NT2/D1 (cell line): ENCODE measurements around the gene XPC.
"Not testable (repeated sequence)": the region's sequence is repeated elsewhere in the genome, so short reads cannot be mapped to it uniquely, and the experiment has no call there.

Source experiments
- DNase-seq: peaks from one replicate; pipeline ENCODE4 v3.0.0-alpha.2; 2011; ENCODE audit warnings: low read depth, low spot score
- H3K27me3 ChIP-seq: 2 replicates; pipeline ENCODE4 v1.6.0; 2011; ENCODE audit warnings: mild to moderate bottlenecking; ENCODE audit not compliant: insufficient read length, insufficient read depth
- H3K36me3 ChIP-seq: 2 replicates; pipeline ENCODE4 v1.6.1; 2011; ENCODE audit warnings: mild to moderate bottlenecking, low read length, mixed read lengths; ENCODE audit not compliant: insufficient read depth, insufficient read length
- H3K4me1 ChIP-seq: 2 replicates; pipeline ENCODE4 v1.5.1; 2011; ENCODE audit not compliant: insufficient read depth, insufficient read length
- H3K4me3 ChIP-seq: 2 replicates; pipeline ENCODE4 v1.5.1; 2011; ENCODE audit warnings: low read depth; ENCODE audit not compliant: insufficient read length
- H3K9ac ChIP-seq: 2 replicates; pipeline ENCODE4 v1.6.0; 2011; ENCODE audit warnings: low read depth; ENCODE audit not compliant: insufficient read length
- H3K9me3 ChIP-seq: 2 replicates; pipeline ENCODE4 v1.5.1; 2011; ENCODE audit warnings: mild to moderate bottlenecking, low read length; ENCODE audit not compliant: insufficient read depth
- SUZ12 ChIP-seq: IDR thresholded peaks from 2 replicates; pipeline ENCODE4 v1.6.1; 2011; ENCODE audit not compliant: insufficient read length, insufficient read depth; ENCODE audit errors: extremely low read depth
- YY1 ChIP-seq: IDR thresholded peaks from 2 replicates; pipeline ENCODE4 v1.6.1; 2011; ENCODE audit not compliant: insufficient read length, insufficient read depth
- ZNF274 ChIP-seq: IDR thresholded peaks from 2 replicates; pipeline ENCODE4 v1.6.1; 2011; ENCODE audit warnings: mild to moderate bottlenecking, low read depth, low read length

Gene XPC

GRCh38 chr3:14120111-14120920 is 58.1 kb downstream of the XPC start:
- H3K4me3 ChIP-seq = no peak overlapping the region
- no peak overlapping the region for H3K9ac ChIP-seq
- peaks cover 3% of the 10 kb centered on the region for H3K4me1 ChIP-seq
- H3K36me3 ChIP-seq = peaks cover 57% of the 10 kb centered on the region
- H3K9me3 ChIP-seq = peaks cover 43% of the 10 kb centered on the region
- H3K27me3 ChIP-seq = no peaks in the 10 kb centered on the region
- no peak for DNase-seq
- TF ChIP-seq ZNF274 (no peak), YY1 (no peak), SUZ12 (no peak)

DNA sequence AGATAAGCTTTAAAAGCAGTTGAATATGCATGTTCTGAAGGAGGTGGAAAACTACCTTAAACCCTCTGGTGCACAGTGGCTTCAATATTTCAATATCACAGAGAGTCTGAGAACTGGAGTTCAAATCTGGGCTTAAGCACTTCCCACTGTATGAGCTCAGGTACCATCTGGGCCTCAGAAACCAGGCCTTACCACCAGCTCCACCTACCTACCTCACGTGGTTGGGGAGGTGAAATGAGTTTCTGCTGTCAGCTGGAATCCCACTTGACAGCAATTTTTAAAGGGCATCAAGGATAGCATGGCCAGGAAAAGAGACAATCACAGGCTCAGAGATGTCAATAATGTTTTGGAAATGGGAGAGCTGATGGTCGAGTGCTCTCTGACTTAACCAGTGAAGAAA is 58.8 kb downstream of the XPC start:
- TF ChIP-seq SUZ12 (no peak), YY1 (no peak), ZNF274 (no peak)
- Histone ChIP-seq H3K36me3 (peaks cover 63% of the 10 kb centered on the region), H3K4me3 (no peak overlapping the region), H3K9ac (no peak overlapping the region), H3K4me1 (peaks cover 3% of the 10 kb centered on the region), H3K9me3 (peaks cover 43% of the 10 kb centered on the region), H3K27me3 (no peaks in the 10 kb centered on the region)
- no peak for DNase-seq

GRCh38 chr3:14118400-14119381 is 59.7 kb downstream of the XPC start:
- TF ChIP-seq ZNF274 (no peak), YY1 (no peak), SUZ12 (no peak)
- Histone ChIP-seq H3K36me3 (peaks cover 73% of the 10 kb centered on the region), H3K9me3 (peaks cover 43% of the 10 kb centered on the region), H3K9ac (no peak overlapping the region), H3K4me1 (peaks cover 3% of the 10 kb centered on the region), H3K27me3 (no peaks in the 10 kb centered on the region), H3K4me3 (no peak overlapping the region)
- DNase-seq = no peak

- Histone ChIP-seq H3K4me3 (no peak overlapping the region), H3K9me3 (peaks cover 36% of the 10 kb centered on the region), H3K27me3 (no peaks in the 10 kb centered on the region), H3K4me1 (peaks cover 3% of the 10 kb centered on the region), H3K9ac (no peak overlapping the region), H3K36me3 (peaks cover 79% of the 10 kb centered on the region)
- TF ChIP-seq SUZ12 = no peak
- TF ChIP-seq YY1 = no peak
- no peak for TF ChIP-seq ZNF274
- no peak for DNase-seq
These were observed 60.7 kb downstream of the XPC start for GRCh38 chr3:14117468-14118399.

- no peak for TF ChIP-seq YY1
- no peak for TF ChIP-seq ZNF274
- no peak for TF ChIP-seq SUZ12
- H3K9me3 ChIP-seq = 0 out of 2 replicates have a peak, but pooled peaks cover under 1% of the 10 kb centered on the region
- peaks cover 3% of the 10 kb centered on the region for H3K4me1 ChIP-seq
- DNase-seq = no peak
- peaks cover 62% of the 10 kb centered on the region for H3K36me3 ChIP-seq
- H3K4me3 ChIP-seq = no peak overlapping the region
- no peak overlapping the region for H3K9ac ChIP-seq
- no peaks in the 10 kb centered on the region for H3K27me3 ChIP-seq
These were observed 64.3 kb downstream of the XPC start for GRCh38 chr3:14113965-14114635.

DNA sequence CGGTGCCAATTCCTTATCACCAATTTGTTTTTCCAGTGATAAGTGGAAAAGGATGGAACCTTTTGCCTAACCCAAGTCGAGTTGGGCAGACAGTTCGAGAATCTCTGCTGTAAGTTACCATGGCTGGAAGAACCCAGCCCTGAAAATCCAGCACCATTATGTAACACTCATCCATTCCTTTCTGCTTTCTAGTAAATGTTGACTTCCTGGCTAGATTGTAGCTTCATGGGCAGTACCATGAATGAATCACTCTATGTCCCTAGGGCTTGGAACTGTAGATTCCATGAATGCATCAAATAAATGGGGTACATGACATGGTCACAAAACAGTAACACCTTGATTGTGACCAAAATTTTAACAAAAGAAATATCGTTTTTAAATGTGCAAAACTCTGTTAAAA is 67.7 kb downstream of the XPC start:
- no peaks in the 10 kb centered on the region for H3K27me3 ChIP-seq
- peaks cover 42% of the 10 kb centered on the region for H3K36me3 ChIP-seq
- H3K4me3 ChIP-seq = no peak overlapping the region
- no peak overlapping the region for H3K9ac ChIP-seq
- TF ChIP-seq YY1 (no peak), SUZ12 (no peak), ZNF274 (no peak)
- no peak for DNase-seq
- no peaks in the 10 kb centered on the region for H3K9me3 ChIP-seq
- H3K4me1 ChIP-seq = no peaks in the 10 kb centered on the region

- not testable (repeated sequence) for H3K4me3 ChIP-seq, DNase-seq, H3K27me3 ChIP-seq, H3K9me3 ChIP-seq, H3K9ac ChIP-seq, H3K4me1 ChIP-seq
- peaks cover 34% of the 10 kb centered on the region for H3K36me3 ChIP-seq
These were observed 68.6 kb downstream of the XPC start for GRCh38 chr3:14109821-14110220.
